ENCODE results near the gene EFCAB6.
A peak's percentile ranks its signal among the peaks of the same experiment; 100 is the strongest.

Gene EFCAB6, protein sequence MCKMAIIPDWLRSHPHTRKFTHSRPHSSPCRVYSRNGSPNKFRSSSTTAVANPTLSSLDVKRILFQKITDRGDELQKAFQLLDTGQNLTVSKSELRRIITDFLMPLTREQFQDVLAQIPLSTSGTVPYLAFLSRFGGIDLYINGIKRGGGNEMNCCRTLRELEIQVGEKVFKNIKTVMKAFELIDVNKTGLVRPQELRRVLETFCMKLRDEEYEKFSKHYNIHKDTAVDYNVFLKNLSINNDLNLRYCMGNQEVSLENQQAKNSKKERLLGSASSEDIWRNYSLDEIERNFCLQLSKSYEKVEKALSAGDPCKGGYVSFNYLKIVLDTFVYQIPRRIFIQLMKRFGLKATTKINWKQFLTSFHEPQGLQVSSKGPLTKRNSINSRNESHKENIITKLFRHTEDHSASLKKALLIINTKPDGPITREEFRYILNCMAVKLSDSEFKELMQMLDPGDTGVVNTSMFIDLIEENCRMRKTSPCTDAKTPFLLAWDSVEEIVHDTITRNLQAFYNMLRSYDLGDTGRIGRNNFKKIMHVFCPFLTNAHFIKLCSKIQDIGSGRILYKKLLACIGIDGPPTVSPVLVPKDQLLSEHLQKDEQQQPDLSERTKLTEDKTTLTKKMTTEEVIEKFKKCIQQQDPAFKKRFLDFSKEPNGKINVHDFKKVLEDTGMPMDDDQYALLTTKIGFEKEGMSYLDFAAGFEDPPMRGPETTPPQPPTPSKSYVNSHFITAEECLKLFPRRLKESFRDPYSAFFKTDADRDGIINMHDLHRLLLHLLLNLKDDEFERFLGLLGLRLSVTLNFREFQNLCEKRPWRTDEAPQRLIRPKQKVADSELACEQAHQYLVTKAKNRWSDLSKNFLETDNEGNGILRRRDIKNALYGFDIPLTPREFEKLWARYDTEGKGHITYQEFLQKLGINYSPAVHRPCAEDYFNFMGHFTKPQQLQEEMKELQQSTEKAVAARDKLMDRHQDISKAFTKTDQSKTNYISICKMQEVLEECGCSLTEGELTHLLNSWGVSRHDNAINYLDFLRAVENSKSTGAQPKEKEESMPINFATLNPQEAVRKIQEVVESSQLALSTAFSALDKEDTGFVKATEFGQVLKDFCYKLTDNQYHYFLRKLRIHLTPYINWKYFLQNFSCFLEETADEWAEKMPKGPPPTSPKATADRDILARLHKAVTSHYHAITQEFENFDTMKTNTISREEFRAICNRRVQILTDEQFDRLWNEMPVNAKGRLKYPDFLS (N-terminal part only)

GRCh38 chr22:43812149-43812842 is at the start of gene EFCAB6:
Gene EFCAB6 (minus strand): TSS chr22:43812305. CDS start chr22:43782318, 29,987 bp downstream.
- Mint-ChIP-seq H3K4me1 (peaks cover 19% of the 10 kb centered on the region), H3K27me3 (no peaks in the 10 kb centered on the region), H3K4me3 (peak within 1 kb of the TSS; percentile 97), H3K9me3 (no peaks in the 10 kb centered on the region), H3K36me3 (peaks cover 4% of the 10 kb centered on the region), H3K27ac (peak within 1 kb of the TSS; percentile 94)

DNA sequence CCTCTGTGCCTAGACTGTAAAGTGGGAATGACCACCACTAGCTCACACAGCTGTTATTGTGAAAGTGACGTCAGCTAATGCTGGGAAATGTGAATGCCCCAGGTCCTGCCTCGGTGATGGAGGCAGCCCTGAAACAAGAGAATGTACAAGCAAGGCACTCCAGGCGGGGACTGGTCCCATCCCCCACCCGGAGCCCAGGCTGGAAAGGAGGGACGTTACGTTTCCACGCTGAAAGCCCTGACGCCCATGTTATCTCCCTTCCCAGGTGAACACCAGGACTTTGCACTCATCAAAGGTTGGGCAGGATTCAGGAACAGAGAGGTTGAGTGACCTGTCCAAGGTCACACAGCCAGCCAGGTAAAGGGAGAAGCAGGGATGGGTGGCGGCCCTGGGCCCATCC is 49.4 kb upstream of the EFCAB6 start:
- H3K9me3 Mint-ChIP-seq: peaks cover 10% of the 10 kb centered on the region
- no peak overlapping the region for H3K27ac Mint-ChIP-seq
- peaks cover 56% of the 10 kb centered on the region for H3K27me3 Mint-ChIP-seq
- peaks cover 3% of the 10 kb centered on the region for H3K4me1 Mint-ChIP-seq
- H3K4me3 Mint-ChIP-seq: peak overlapping the region; percentile 47
- peaks cover 3% of the 10 kb centered on the region for H3K36me3 Mint-ChIP-seq

GRCh38 chr22:43860831-43861230 is 48.7 kb upstream of the EFCAB6 start:
- H3K9me3 Mint-ChIP-seq: peaks cover 10% of the 10 kb centered on the region
- H3K27me3 Mint-ChIP-seq: peaks cover 53% of the 10 kb centered on the region
- peaks cover 3% of the 10 kb centered on the region for H3K4me1 Mint-ChIP-seq
- H3K4me3 Mint-ChIP-seq: no peak overlapping the region
- no peak overlapping the region for H3K27ac Mint-ChIP-seq
- H3K36me3 Mint-ChIP-seq: peaks cover 3% of the 10 kb centered on the region

GRCh38 chr22:43860126-43860525 is 48.0 kb upstream of the EFCAB6 start:
- H3K36me3 Mint-ChIP-seq: peaks cover 3% of the 10 kb centered on the region
- H3K27ac Mint-ChIP-seq: no peak overlapping the region
- H3K27me3 Mint-ChIP-seq: peaks cover 51% of the 10 kb centered on the region
- H3K9me3 Mint-ChIP-seq: peaks cover 10% of the 10 kb centered on the region
- H3K4me3 Mint-ChIP-seq: no peak overlapping the region
- peaks cover 3% of the 10 kb centered on the region for H3K4me1 Mint-ChIP-seq

GRCh38 chr22:43859621-43860020 is 47.5 kb upstream of the EFCAB6 start:
- H3K36me3 Mint-ChIP-seq: peaks cover 3% of the 10 kb centered on the region
- peaks cover 10% of the 10 kb centered on the region for H3K9me3 Mint-ChIP-seq
- no peak overlapping the region for H3K27ac Mint-ChIP-seq
- H3K4me1 Mint-ChIP-seq: peaks cover 3% of the 10 kb centered on the region
- peaks cover 48% of the 10 kb centered on the region for H3K27me3 Mint-ChIP-seq
- no peak overlapping the region for H3K4me3 Mint-ChIP-seq

DNA sequence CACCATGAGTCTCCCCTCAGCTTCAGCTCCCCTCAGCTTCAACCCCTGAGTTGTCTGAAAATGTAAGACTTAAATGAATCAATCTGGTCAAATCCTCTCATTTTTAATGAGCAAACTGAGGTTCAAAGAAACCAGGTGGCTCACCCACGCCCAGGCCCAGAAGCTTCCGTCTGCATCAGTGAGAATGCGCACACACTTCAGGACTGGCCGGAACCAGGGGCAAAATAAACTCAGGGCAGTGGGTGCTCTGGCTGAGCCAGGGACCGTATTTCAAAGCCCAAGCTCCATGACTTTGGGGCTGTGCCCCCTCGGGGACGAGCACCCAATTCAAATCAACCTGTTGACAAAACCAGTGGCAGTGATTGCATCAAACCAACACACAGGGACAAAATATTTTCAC is 47.1 kb upstream of the EFCAB6 start:
- Mint-ChIP-seq H3K27ac (no peak overlapping the region), H3K4me3 (no peak overlapping the region), H3K27me3 (peaks cover 47% of the 10 kb centered on the region), H3K4me1 (peaks cover 3% of the 10 kb centered on the region), H3K36me3 (peaks cover 3% of the 10 kb centered on the region), H3K9me3 (peaks cover 10% of the 10 kb centered on the region)

GRCh38 chr22:43858156-43858895 is 46.2 kb upstream of the EFCAB6 start:
- peaks cover 3% of the 10 kb centered on the region for H3K4me1 Mint-ChIP-seq
- H3K27me3 Mint-ChIP-seq: peaks cover 39% of the 10 kb centered on the region
- no peak overlapping the region for H3K4me3 Mint-ChIP-seq
- H3K36me3 Mint-ChIP-seq: peaks cover 3% of the 10 kb centered on the region
- peaks cover 10% of the 10 kb centered on the region for H3K9me3 Mint-ChIP-seq
- no peak overlapping the region for H3K27ac Mint-ChIP-seq

DNA sequence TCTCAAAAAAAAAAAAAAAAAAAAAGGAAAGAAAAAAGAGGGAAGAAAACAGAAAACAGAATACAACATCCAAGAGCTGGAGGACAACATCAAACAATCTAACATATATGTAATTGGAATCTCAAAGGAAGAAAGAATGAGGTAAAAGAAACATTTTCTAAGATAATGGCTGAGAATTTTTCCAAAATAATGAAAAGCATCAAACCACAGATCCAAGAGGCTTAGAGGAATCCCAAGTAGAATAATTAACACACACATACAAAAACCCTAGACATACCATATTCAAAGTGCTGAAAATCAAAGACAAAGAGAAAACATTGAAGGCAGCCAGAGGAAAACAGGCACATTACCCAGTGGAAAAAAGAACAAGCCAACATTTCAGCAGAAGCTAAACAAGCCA is 45.3 kb upstream of the EFCAB6 start:
- no peak overlapping the region for H3K27ac Mint-ChIP-seq
- no peaks in the 10 kb centered on the region for H3K4me1 Mint-ChIP-seq
- H3K9me3 Mint-ChIP-seq: peaks cover 10% of the 10 kb centered on the region
- H3K36me3 Mint-ChIP-seq: peaks cover 3% of the 10 kb centered on the region
- no peak overlapping the region for H3K4me3 Mint-ChIP-seq
- H3K27me3 Mint-ChIP-seq: peaks cover 37% of the 10 kb centered on the region

- peaks cover 10% of the 10 kb centered on the region for H3K9me3 Mint-ChIP-seq
- H3K4me1 Mint-ChIP-seq: no peaks in the 10 kb centered on the region
- no peak overlapping the region for H3K27ac Mint-ChIP-seq
- H3K4me3 Mint-ChIP-seq: no peak overlapping the region
- peaks cover 30% of the 10 kb centered on the region for H3K27me3 Mint-ChIP-seq
- H3K36me3 Mint-ChIP-seq: peaks cover 3% of the 10 kb centered on the region
These were observed 43.3 kb upstream of the EFCAB6 start for GRCh38 chr22:43855431-43855830.

GRCh38 chr22:43854786-43855271 is 42.7 kb upstream of the EFCAB6 start:
- Mint-ChIP-seq H3K4me1 (no peaks in the 10 kb centered on the region), H3K27ac (no peak overlapping the region), H3K27me3 (peaks cover 25% of the 10 kb centered on the region), H3K36me3 (peaks cover 3% of the 10 kb centered on the region), H3K9me3 (peaks cover 10% of the 10 kb centered on the region), H3K4me3 (no peak overlapping the region)

DNA sequence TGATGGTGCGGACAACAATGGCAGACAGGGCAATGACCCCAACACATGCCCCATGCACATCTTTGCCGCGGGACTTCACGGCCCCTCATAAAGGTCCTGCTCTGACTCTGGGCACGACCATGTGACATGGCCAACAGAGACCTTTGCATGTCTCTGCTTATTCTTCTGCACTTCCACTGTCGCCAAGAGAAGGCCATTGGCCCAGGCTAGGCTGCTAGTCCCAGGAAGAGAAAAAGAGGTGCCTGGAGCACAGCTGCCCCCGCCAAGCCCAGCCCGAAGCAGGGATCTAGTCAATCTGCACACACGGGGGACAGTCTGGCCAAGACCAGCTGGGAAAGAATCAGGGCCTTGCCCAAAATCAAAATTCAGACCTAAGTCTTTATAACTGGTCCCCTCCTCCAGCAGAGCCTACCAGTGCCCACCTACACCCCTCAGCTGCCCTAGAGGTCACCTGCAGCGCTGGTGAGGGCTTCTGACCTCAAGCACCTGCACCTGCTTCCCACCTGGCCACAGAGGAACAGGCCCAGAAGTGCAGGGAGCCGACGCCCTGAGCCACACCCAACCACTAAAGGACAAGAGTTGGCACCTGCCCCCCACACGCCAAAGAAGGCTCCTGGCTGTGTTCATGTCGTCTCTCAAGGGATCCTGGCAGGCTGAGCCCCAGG is 42.1 kb upstream of the EFCAB6 start:
- Mint-ChIP-seq H3K36me3 (peaks cover 3% of the 10 kb centered on the region), H3K4me1 (no peaks in the 10 kb centered on the region), H3K4me3 (no peak overlapping the region), H3K27ac (no peak overlapping the region), H3K9me3 (peaks cover 10% of the 10 kb centered on the region), H3K27me3 (peaks cover 22% of the 10 kb centered on the region)

GRCh38 chr22:43853328-43853931 is 41.3 kb upstream of the EFCAB6 start:
- Mint-ChIP-seq H3K9me3 (peaks cover 10% of the 10 kb centered on the region), H3K4me1 (no peaks in the 10 kb centered on the region), H3K36me3 (peaks cover 3% of the 10 kb centered on the region), H3K27ac (no peak overlapping the region), H3K4me3 (no peak overlapping the region), H3K27me3 (peaks cover 16% of the 10 kb centered on the region)

GRCh38 chr22:43852573-43853327 is 40.6 kb upstream of the EFCAB6 start:
- Mint-ChIP-seq H3K4me1 (no peaks in the 10 kb centered on the region), H3K9me3 (peaks cover 10% of the 10 kb centered on the region), H3K27ac (peak overlapping the region; percentile 44), H3K36me3 (peaks cover 3% of the 10 kb centered on the region), H3K27me3 (peaks cover 16% of the 10 kb centered on the region), H3K4me3 (no peak overlapping the region)
